Glutamatergic neuron (in vitro differentiated cells): ENCODE data around the gene CX3CL1. TPM values are rescaled to one million over a fixed set of nuclear protein-coding genes. Genes with fewer than 3 reads are reported as not detected.

Experiments
- DNase-seq: peaks from one replicate; pipeline ENCODE4 v3.0.0; 2022
- H3K27ac Mint-ChIP-seq: one replicate; pipeline ENCODE4 v1.8.0; 2020; ENCODE audit warnings: mild to moderate bottlenecking, mixed read lengths, inconsistent platforms; ENCODE audit not compliant: unreplicated experiment
- H3K27me3 Mint-ChIP-seq: one replicate; pipeline ENCODE4 v1.8.0; 2020; ENCODE audit warnings: mild to moderate bottlenecking, moderate library complexity, mixed read lengths, inconsistent platforms; ENCODE audit not compliant: unreplicated experiment
- H3K36me3 Mint-ChIP-seq: one replicate; pipeline ENCODE4 v1.8.0; 2020; ENCODE audit warnings: mild to moderate bottlenecking, mixed read lengths, inconsistent platforms; ENCODE audit not compliant: unreplicated experiment
- H3K4me1 Mint-ChIP-seq: one replicate; pipeline ENCODE4 v1.8.0; 2020; ENCODE audit warnings: mild to moderate bottlenecking, low read depth, mixed read lengths, inconsistent platforms; ENCODE audit not compliant: unreplicated experiment
- H3K4me3 Mint-ChIP-seq: one replicate; pipeline ENCODE4 v1.8.0; 2020; ENCODE audit warnings: mild to moderate bottlenecking, mixed read lengths, inconsistent platforms; ENCODE audit not compliant: unreplicated experiment
- H3K9me3 Mint-ChIP-seq: one replicate; pipeline ENCODE4 v1.8.0; 2020; ENCODE audit warnings: mild to moderate bottlenecking, moderate library complexity, mixed read lengths, inconsistent platforms; ENCODE audit not compliant: unreplicated experiment
- total RNA-seq: library from RNA; stranded (reverse); fragmentation: NEBNext Ultra II Directional; extraction: Animal tissue kit (Norgen Biotek cat#: 25700); gene quantifications from one replicate; pipeline ENCODE4 v1.2.1, GENCODE V29; 2021; ENCODE audit not compliant: unreplicated experiment
- TF ChIP-seq, protein P1 (sequence below): fragments of 200-600 bp; sonication (generic); IDR thresholded peaks from one replicate; pipeline ENCODE4 v1.5.0; 2021; ENCODE audit not compliant: partially characterized antibody, unreplicated experiment

The CX3CL1 gene
- total RNA-seq, 1 donor from 2014 or later = not detected

DNA sequence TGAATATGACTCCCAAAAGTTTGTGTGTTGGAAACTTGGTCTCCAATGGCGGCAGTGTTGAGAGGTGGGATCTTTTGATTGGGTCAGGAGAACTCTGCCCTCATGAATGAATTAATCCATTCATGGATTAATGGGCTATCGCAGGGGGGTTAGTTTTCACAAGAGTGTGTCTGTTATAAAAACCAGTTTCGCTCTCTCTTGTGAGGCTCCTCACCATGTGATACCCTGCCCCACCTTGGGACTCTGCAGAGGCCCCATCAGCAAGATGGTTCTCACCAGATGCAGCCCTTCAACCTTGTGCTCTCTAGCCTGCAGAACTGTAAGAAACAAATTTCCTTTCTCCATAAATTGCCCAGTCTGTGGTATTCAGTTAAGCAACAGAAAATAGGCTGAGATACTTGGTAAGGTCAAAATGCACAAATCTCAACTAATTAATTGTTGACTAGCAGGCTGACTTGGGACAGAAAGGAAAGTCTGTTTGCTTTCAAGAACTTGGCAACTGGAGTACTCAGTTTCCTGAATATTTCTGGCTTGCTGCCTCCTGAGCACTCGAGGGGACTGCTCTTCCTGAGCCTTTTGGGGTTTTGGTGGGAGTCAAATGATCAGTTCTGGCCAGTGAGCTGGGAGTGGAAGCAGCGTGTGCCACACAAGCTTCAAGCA is 18.5 kb downstream of the CX3CL1 start:
- peaks cover 5% of the 10 kb centered on the region for H3K9me3 Mint-ChIP-seq
- no peak overlapping the region for H3K27ac Mint-ChIP-seq
- TF ChIP-seq, protein P1, sequence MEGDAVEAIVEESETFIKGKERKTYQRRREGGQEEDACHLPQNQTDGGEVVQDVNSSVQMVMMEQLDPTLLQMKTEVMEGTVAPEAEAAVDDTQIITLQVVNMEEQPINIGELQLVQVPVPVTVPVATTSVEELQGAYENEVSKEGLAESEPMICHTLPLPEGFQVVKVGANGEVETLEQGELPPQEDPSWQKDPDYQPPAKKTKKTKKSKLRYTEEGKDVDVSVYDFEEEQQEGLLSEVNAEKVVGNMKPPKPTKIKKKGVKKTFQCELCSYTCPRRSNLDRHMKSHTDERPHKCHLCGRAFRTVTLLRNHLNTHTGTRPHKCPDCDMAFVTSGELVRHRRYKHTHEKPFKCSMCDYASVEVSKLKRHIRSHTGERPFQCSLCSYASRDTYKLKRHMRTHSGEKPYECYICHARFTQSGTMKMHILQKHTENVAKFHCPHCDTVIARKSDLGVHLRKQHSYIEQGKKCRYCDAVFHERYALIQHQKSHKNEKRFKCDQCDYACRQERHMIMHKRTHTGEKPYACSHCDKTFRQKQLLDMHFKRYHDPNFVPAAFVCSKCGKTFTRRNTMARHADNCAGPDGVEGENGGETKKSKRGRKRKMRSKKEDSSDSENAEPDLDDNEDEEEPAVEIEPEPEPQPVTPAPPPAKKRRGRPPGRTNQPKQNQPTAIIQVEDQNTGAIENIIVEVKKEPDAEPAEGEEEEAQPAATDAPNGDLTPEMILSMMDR = no peak
- no peaks in the 10 kb centered on the region for H3K4me1 Mint-ChIP-seq
- H3K36me3 Mint-ChIP-seq = no peaks in the 10 kb centered on the region
- DNase-seq = no peak
- H3K27me3 Mint-ChIP-seq = no peaks in the 10 kb centered on the region
- no peak overlapping the region for H3K4me3 Mint-ChIP-seq

DNA sequence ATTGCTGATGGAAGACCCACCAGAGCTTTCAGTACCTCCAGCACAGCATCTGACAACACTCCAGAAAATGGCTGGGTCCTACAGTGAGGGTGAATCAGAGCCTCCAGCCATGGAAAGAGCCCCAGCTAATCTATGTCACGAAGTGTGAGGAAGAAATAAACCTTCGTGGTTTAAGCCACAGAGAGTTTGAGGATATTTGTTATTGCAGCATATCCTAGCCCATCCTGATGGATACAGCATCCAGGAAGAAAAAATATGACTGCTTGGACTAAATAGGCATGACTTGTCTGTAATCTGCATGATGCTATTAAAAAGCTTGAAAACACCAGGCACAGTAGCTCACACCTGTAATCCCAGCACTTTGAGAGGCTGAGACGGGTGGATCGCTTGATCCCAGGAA is 19.0 kb downstream of the CX3CL1 start:
- Mint-ChIP-seq H3K27me3 (no peaks in the 10 kb centered on the region), H3K4me1 (no peaks in the 10 kb centered on the region), H3K4me3 (no peak overlapping the region), H3K36me3 (no peaks in the 10 kb centered on the region), H3K9me3 (peaks cover 5% of the 10 kb centered on the region), H3K27ac (no peak overlapping the region)
- TF ChIP-seq, protein P1 = no peak
- DNase-seq = no peak

DNA sequence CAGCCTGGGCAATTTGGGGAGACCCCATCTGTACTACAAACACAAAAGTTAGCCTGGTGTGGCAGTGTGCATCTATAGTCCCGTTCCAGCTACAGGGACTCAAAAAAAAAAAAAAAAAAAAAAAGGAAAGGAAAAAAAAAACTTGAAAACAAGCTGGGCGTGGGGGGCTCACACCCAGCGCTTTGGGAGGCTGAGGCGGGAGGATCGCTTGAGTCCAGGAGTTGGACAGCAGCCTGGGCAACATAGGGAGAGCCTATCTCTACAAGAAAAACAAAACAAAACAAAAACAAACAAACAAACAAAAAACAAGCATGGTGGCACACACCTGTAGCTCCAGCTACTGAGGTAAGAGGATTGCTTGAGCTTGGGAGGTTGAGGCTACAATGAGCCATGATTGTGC is 19.4 kb downstream of the CX3CL1 start:
- H3K4me1 Mint-ChIP-seq = no peaks in the 10 kb centered on the region
- H3K9me3 Mint-ChIP-seq = peaks cover 5% of the 10 kb centered on the region
- no peak overlapping the region for H3K4me3 Mint-ChIP-seq
- H3K27me3 Mint-ChIP-seq = no peaks in the 10 kb centered on the region
- no peak overlapping the region for H3K27ac Mint-ChIP-seq
- TF ChIP-seq, protein P1 = no peak
- H3K36me3 Mint-ChIP-seq = no peaks in the 10 kb centered on the region
- no peak for DNase-seq

DNA sequence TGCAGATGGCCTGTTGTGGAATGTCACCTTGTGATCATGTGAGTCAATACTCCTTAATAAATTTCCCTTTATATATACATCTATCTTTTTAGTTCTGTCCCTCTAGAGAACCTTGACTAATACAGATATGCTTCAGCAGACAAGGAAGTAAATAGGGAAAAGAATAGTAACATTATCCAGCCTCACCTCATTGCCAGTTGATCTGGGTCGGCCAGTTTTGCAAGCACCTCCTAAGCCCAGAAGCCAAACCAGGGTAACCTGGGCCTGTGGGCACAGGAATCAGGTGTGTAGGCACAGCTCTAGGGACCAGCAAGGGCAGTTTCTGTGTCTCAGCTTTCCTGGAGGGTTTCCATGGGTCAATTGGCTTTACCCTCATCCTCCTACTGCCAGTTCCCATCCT is 20.4 kb downstream of the CX3CL1 start:
- Mint-ChIP-seq H3K27ac (no peak overlapping the region), H3K4me1 (no peaks in the 10 kb centered on the region), H3K4me3 (no peak overlapping the region), H3K36me3 (no peaks in the 10 kb centered on the region), H3K27me3 (no peaks in the 10 kb centered on the region), H3K9me3 (peaks cover 5% of the 10 kb centered on the region)
- no peak for DNase-seq
- TF ChIP-seq, protein P1 = no peak

DNA sequence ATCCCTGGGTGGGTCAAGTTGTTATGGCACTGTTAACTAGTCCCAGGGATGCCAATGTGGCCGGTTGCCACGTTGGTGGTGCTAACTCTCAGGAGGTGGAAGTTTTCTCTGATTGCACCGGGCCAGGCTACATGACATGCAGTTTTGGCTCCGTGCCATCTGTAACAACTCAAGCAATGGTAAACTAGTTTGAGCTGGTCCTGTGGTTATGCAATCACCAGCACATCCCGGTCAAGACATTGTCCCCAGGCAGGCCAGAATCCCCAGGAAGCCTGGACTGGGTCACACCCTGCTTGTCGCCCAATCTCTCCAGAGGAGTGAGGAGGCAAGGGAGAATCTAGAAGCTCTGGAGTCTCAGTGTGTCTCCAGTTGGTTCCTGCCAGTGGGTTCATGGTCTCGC is 22.2 kb downstream of the CX3CL1 start:
- no peak overlapping the region for H3K27ac Mint-ChIP-seq

More for the DNA sequence above, 22.2 kb downstream of the CX3CL1 start:
- TF ChIP-seq, protein P1 = no peak
- no peaks in the 10 kb centered on the region for H3K4me1 Mint-ChIP-seq
- H3K27me3 Mint-ChIP-seq = no peaks in the 10 kb centered on the region
- no peak overlapping the region for H3K4me3 Mint-ChIP-seq
- DNase-seq = no peak
- no peaks in the 10 kb centered on the region for H3K36me3 Mint-ChIP-seq
- peaks cover 3% of the 10 kb centered on the region for H3K9me3 Mint-ChIP-seq
